GM18519 (cell line): Measurements from ENCODE around the gene PPP1R13B.

ENCODE experiments used
- ATAC-seq: cut with Tn5 transposase; IDR thresholded peaks from one replicate; pipeline ENCODE4 v1.9.1; 2021; ENCODE audit warnings: mild to moderate bottlenecking, moderate library complexity; ENCODE audit not compliant: unreplicated experiment, low FRiP score

The PPP1R13B gene

GRCh38 chr14:103881268-103882201, 34.2 kb upstream of the PPP1R13B start:
- no peak for ATAC-seq

- ATAC-seq = no peak
These were observed 33.2 kb upstream of the PPP1R13B start for GRCh38 chr14:103880348-103881267.

GRCh38 chr14:103879570-103880347, 32.4 kb upstream of the PPP1R13B start:
- no peak for ATAC-seq

GRCh38 chr14:103879118-103879569, 31.8 kb upstream of the PPP1R13B start:
- ATAC-seq = no peak

GRCh38 chr14:103878180-103878579, 30.8 kb upstream of the PPP1R13B start:
- ATAC-seq = no peak

GRCh38 chr14:103875010-103875409, 27.6 kb upstream of the PPP1R13B start:
- ATAC-seq = no peak

- ATAC-seq = no peak
These were observed 25.2 kb upstream of the PPP1R13B start for GRCh38 chr14:103872481-103873113.

- no peak for ATAC-seq
These were observed 24.5 kb upstream of the PPP1R13B start for GRCh38 chr14:103871596-103872480.

GRCh38 chr14:103870891-103871595, 23.7 kb upstream of the PPP1R13B start:
- ATAC-seq = no peak

GRCh38 chr14:103870144-103870876, 22.9 kb upstream of the PPP1R13B start:
- no peak for ATAC-seq

- no peak for ATAC-seq
These were observed 22.2 kb upstream of the PPP1R13B start for GRCh38 chr14:103869406-103870143.

- ATAC-seq = no peak
These were observed 21.0 kb upstream of the PPP1R13B start for GRCh38 chr14:103868242-103868897.

GRCh38 chr14:103867523-103867953, 20.2 kb upstream of the PPP1R13B start:
- no peak for ATAC-seq

- no peak for ATAC-seq
These were observed 19.6 kb upstream of the PPP1R13B start for GRCh38 chr14:103867020-103867419.

- ATAC-seq = no peak
These were observed 15.9 kb upstream of the PPP1R13B start for GRCh38 chr14:103863245-103863644.

GRCh38 chr14:103862393-103862782, 15.0 kb upstream of the PPP1R13B start:
- ATAC-seq = no peak
